C4-2B (cell line): ENCODE data around the gene MYL10.

Experiments
- CTCF ChIP-seq: fragments of 450-650 bp; conservative IDR thresholded peaks from 2 replicates; pipeline ENCODE4 v1.5.1; 2017; ENCODE audit warnings: mild to moderate bottlenecking
- ZFX ChIP-seq: fragments of 450-650 bp; IDR thresholded peaks from 2 replicates; pipeline ENCODE4 v1.6.1; 2017

GRCh38 chr7:101575721-101576120 is 53.4 kb downstream of the MYL10 start:
- TF ChIP-seq CTCF, result no peak
- TF ChIP-seq ZFX, result no peak
